Measurements from ENCODE around the gene RIMS3.

- TF ChIP-seq POLR2A (IDR thresholded peaks at IDR 0.05): no peak
- no peak for TF ChIP-seq CTCF (IDR thresholded peaks at IDR 0.05)
- no peak for TF ChIP-seq POLR2AphosphoS5 (IDR thresholded peaks at IDR 0.05)
- no peak for TF ChIP-seq EP300 (IDR thresholded peaks at IDR 0.05)
Measured at GRCh38 chr1:40701684-40702083, 36.2 kb upstream of the RIMS3 start.
